Upper lobe of right lung (tissue), 1 donor: ENCODE measurements around the gene TNFAIP1. TPM values are rescaled to one million over a fixed set of nuclear protein-coding genes. Genes with fewer than 3 reads are reported as not detected.
A peak's percentile ranks its signal among the peaks of the same experiment; 100 is the strongest.

Source experiments
- ATAC-seq: fragments of 200-7000 bp; cut with Tn5 transposase; one replicate; pipeline ENCODE4 v1.9.1; 2020; ENCODE audit warnings: mild to moderate bottlenecking, moderate library complexity
- DNase-seq: peaks from one replicate; pipeline ENCODE4 v3.0.0-alpha.2; 2020
- H3K27ac ChIP-seq: fragments of 200-600 bp; one replicate; pipeline ENCODE4 v1.8.0; 2022
- H3K27me3 ChIP-seq: fragments of 200-600 bp; one replicate; pipeline ENCODE4 v1.8.0; 2022; ENCODE audit warnings: mild to moderate bottlenecking
- H3K36me3 ChIP-seq: fragments of 200-600 bp; one replicate; pipeline ENCODE4 v1.8.0; 2022
- H3K4me1 ChIP-seq: fragments of 200-600 bp; one replicate; pipeline ENCODE4 v1.8.0; 2022
- H3K4me3 ChIP-seq: fragments of 200-600 bp; one replicate; pipeline ENCODE4 v1.8.0; 2022; ENCODE audit warnings: mild to moderate bottlenecking
- H3K9me3 ChIP-seq: fragments of 200-600 bp; one replicate; pipeline ENCODE4 v1.8.0; 2022
- intact Hi-C: fragments of 100-400 bp; cut with DNase I; formaldehyde crosslinking; loops from one replicate; pipeline ENCODE4 v1.11.0; 2022
- total RNA-seq: library from RNA; stranded (reverse); fragmentation: NEBNext Ultra II Directional; extraction: Animal tissue kit (Norgen Biotek cat#: 25700); gene quantifications from one replicate; pipeline ENCODE4 v1.2.1, GENCODE V29; 2021
- TF ChIP-seq, protein P1 (sequence below): fragments of 200-600 bp; IDR thresholded peaks from one replicate; pipeline ENCODE4 v1.8.0; 2022; ENCODE audit warnings: antibody characterized with exemption
- donor health status: DM: no; HTN: yes; CAD: no; lungs with severe emphysema.

TNFAIP1 gene
- total RNA-seq, 1 donor from 2014 or later = 82.7 TPM

GRCh38 chr17:28371245-28372202, 36.0 kb downstream of the TNFAIP1 start, which contains the start of gene SARM1:
Gene SARM1, plus strand, starts transcription at chr17:28371694. Its CDS starts 339 bp downstream, at chr17:28372033.
- Histone ChIP-seq H3K9me3 (no peaks in the 10 kb centered on the region), H3K27me3 (no peaks in the 10 kb centered on the region), H3K4me3 (peak within 1 kb of the TSS; percentile 58), H3K4me1 (peaks cover 28% of the 10 kb centered on the region), H3K27ac (peak within 1 kb of the TSS; percentile 51), H3K36me3 (no peaks in the 10 kb centered on the region)
- ATAC-seq = peak; percentile 82
- TF ChIP-seq, protein P1, sequence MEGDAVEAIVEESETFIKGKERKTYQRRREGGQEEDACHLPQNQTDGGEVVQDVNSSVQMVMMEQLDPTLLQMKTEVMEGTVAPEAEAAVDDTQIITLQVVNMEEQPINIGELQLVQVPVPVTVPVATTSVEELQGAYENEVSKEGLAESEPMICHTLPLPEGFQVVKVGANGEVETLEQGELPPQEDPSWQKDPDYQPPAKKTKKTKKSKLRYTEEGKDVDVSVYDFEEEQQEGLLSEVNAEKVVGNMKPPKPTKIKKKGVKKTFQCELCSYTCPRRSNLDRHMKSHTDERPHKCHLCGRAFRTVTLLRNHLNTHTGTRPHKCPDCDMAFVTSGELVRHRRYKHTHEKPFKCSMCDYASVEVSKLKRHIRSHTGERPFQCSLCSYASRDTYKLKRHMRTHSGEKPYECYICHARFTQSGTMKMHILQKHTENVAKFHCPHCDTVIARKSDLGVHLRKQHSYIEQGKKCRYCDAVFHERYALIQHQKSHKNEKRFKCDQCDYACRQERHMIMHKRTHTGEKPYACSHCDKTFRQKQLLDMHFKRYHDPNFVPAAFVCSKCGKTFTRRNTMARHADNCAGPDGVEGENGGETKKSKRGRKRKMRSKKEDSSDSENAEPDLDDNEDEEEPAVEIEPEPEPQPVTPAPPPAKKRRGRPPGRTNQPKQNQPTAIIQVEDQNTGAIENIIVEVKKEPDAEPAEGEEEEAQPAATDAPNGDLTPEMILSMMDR = no peak
- intact Hi-C loops = loop anchor here (10.0 kb wide), 1 partner anchor 63 kb away; no protein-coding TSS in a partner anchor
- peak; percentile 87 for DNase-seq

GRCh38 chr17:28372203-28372944, 36.8 kb downstream of the TNFAIP1 start:
- peaks cover 28% of the 10 kb centered on the region for H3K4me1 ChIP-seq
- H3K36me3 ChIP-seq = no peaks in the 10 kb centered on the region
- peak; percentile 3 for ATAC-seq
- peak overlapping the region; percentile 51 for H3K27ac ChIP-seq
- TF ChIP-seq, protein P1 = no peak
- H3K4me3 ChIP-seq = peak overlapping the region; percentile 58
- intact Hi-C loops = loop anchor here (10.0 kb wide), 1 partner anchor 62 kb away; no protein-coding TSS in a partner anchor
- DNase-seq = peak; percentile 65
- no peaks in the 10 kb centered on the region for H3K9me3 ChIP-seq
- no peaks in the 10 kb centered on the region for H3K27me3 ChIP-seq

GRCh38 chr17:28372945-28373274, 37.3 kb downstream of the TNFAIP1 start:
- Histone ChIP-seq H3K9me3 (no peaks in the 10 kb centered on the region), H3K4me1 (peaks cover 28% of the 10 kb centered on the region), H3K36me3 (no peaks in the 10 kb centered on the region), H3K4me3 (peak overlapping the region; percentile 58), H3K27me3 (no peaks in the 10 kb centered on the region), H3K27ac (no peak overlapping the region)
- no peak for ATAC-seq
- peak; percentile 23 for DNase-seq
- TF ChIP-seq, protein P1 = no peak
- intact Hi-C loops = loop anchor here (10.0 kb wide), 1 partner anchor 62 kb away; no protein-coding TSS in a partner anchor

- Histone ChIP-seq H3K9me3 (no peaks in the 10 kb centered on the region), H3K4me3 (no peak overlapping the region), H3K27me3 (no peaks in the 10 kb centered on the region), H3K36me3 (no peaks in the 10 kb centered on the region), H3K4me1 (peaks cover 15% of the 10 kb centered on the region), H3K27ac (no peak overlapping the region)
- TF ChIP-seq, protein P1 = no peak
- ATAC-seq = peak; percentile 45
- peak; percentile 64 for DNase-seq
- intact Hi-C loops = loop anchor here (10.0 kb wide), 1 partner anchor 55 kb away; no protein-coding TSS in a partner anchor
Measured at GRCh38 chr17:28379814-28380801, 44.5 kb downstream of the TNFAIP1 start.
